H1 (cell line): ENCODE results near the gene BCAS3. TPM values are rescaled to one million over a fixed set of nuclear protein-coding genes. Genes with fewer than 3 reads are reported as not detected.

ENCODE experiments used
- CTCF ChIA-PET: fragments of 300-600 bp; sonication (Branson Sonifier 250); formaldehyde crosslinking; loops from one replicate; lab custom pipeline; 2021; ENCODE audit not compliant: partially characterized antibody; lab: Charles Lee
- POLR2A ChIA-PET: fragments of 300-600 bp; sonication (Branson Sonifier 250); formaldehyde crosslinking; loops from one replicate; lab custom pipeline; 2021; ENCODE audit warnings: inconsistent platforms; ENCODE audit not compliant: partially characterized antibody; lab: Charles Lee
- DNase-seq, 2 experiments: peaks; one replicate each; pipeline versions ENCODE4 v3.0.0 to v3.0.0-alpha.2; 2010 to 2022; ENCODE audit warnings: low spot score in 2 of 2, low read depth in 1 of 2, mixed read lengths in 1 of 2
- FAIRE-seq: peaks from 2 replicates; lab custom pipeline; 2011; peaks lifted over from hg19 to GRCh38; lab: Jason Lieb, UNC
- H2AFZ ChIP-seq: 2 replicates; pipeline ENCODE4 v1.8.1; 2012; ENCODE audit warnings: low read length, inconsistent platforms
- H2AK5ac ChIP-seq: 2 replicates; pipeline ENCODE4 v1.6.1; 2013; ENCODE audit warnings: low read depth, low read length
- H2BK120ac ChIP-seq: replicated peaks from 2 replicates; pipeline ENCODE3; 2013; ENCODE audit warnings: low read depth, low read length, inconsistent platforms
- H2BK12ac ChIP-seq: 2 replicates; pipeline ENCODE4 v1.6.1; 2013; ENCODE audit warnings: low read depth, low read length
- H2BK15ac ChIP-seq: 2 replicates; pipeline ENCODE4 v1.6.1; 2013; ENCODE audit warnings: low read length
- H2BK20ac ChIP-seq: 2 replicates; pipeline ENCODE4 v1.6.1; 2013; ENCODE audit warnings: low read length
- H2BK5ac ChIP-seq: 2 replicates; pipeline ENCODE4 v1.6.1; 2013; ENCODE audit warnings: low read depth, low read length
- H3K14ac ChIP-seq: 2 replicates; pipeline ENCODE4 v1.6.1; 2013; ENCODE audit warnings: inconsistent platforms; ENCODE audit not compliant: insufficient read length
- H3K18ac ChIP-seq: 2 replicates; pipeline ENCODE4 v1.6.1; 2013; ENCODE audit warnings: low read length; ENCODE audit errors: extremely low read depth
- H3K23ac ChIP-seq: 2 replicates; pipeline ENCODE4 v1.6.1; 2013; ENCODE audit warnings: inconsistent platforms; ENCODE audit not compliant: insufficient read length
- H3K23me2 ChIP-seq: 2 replicates; pipeline ENCODE4 v1.6.1; 2013; ENCODE audit warnings: low read depth, low read length
- H3K27ac ChIP-seq: 2 replicates; pipeline ENCODE4 v1.6.1; 2011; ENCODE audit warnings: low read depth, low read length, inconsistent platforms
- H3K27me3 ChIP-seq, 4 experiments: replicated peaks in 1 of 4; 1 replicate in 1 of 4; 2 replicates in 3 of 4; pipeline versions ENCODE4 v1.6.1 to v1.8.1; 2011 to 2013; ENCODE audit warnings: low read length in 3 of 4, mild to moderate bottlenecking in 3 of 4, inconsistent platforms in 2 of 4, mixed read lengths in 2 of 4, moderate library complexity in 1 of 4; ENCODE audit not compliant: control insufficient read depth in 3 of 4, insufficient read depth in 3 of 4; ENCODE audit errors: extremely low read depth in 1 of 4
- H3K36me3 ChIP-seq, 4 experiments: 2 replicates each; pipeline versions ENCODE4 v1.6.1 to v1.8.1; 2011 to 2013; ENCODE audit warnings: mild to moderate bottlenecking in 4 of 4, low read length in 3 of 4, moderate library complexity in 2 of 4, control low read depth in 1 of 4, inconsistent platforms in 1 of 4; ENCODE audit not compliant: insufficient read depth in 4 of 4, control insufficient read depth in 2 of 4
- H3K4ac ChIP-seq: replicated peaks from 2 replicates; pipeline ENCODE3; 2013; ENCODE audit warnings: low read length, low read depth, mixed read lengths, inconsistent platforms; ENCODE audit not compliant: insufficient read length
- H3K4me1 ChIP-seq, 4 experiments: replicated peaks in 1 of 4; 1 replicate in 1 of 4; 2 replicates in 3 of 4; pipeline versions ENCODE4 v1.6.1 to v1.8.1; 2011 to 2013; ENCODE audit warnings: low read length in 3 of 4, inconsistent platforms in 2 of 4, mixed read lengths in 1 of 4; ENCODE audit not compliant: insufficient read depth in 4 of 4, control insufficient read depth in 3 of 4
- H3K4me2 ChIP-seq, 2 experiments: 2 replicates each; pipeline versions ENCODE4 v1.6.1 to v1.8.1; 2011 to 2013; ENCODE audit warnings: low read depth in 2 of 2, low read length in 2 of 2, control low read depth in 1 of 2, inconsistent platforms in 1 of 2, mild to moderate bottlenecking in 1 of 2; ENCODE audit not compliant: insufficient read depth in 1 of 2
- H3K4me3 ChIP-seq, 4 experiments: fragments of 200-600, 300-600 bp in 1 of 4; sonication (generic), shearing (Covaris generic), sonication (Bioruptor Twin) in 1 of 4; 2 replicates each; pipeline versions ENCODE4 v1.5.1 to v1.8.1; 2011 to 2016; ENCODE audit warnings: low read length in 4 of 4, low read depth in 3 of 4, control low read depth in 2 of 4, inconsistent platforms in 2 of 4, mild to moderate bottlenecking in 2 of 4, mixed read lengths in 1 of 4, moderate library complexity in 1 of 4; ENCODE audit not compliant: insufficient read depth in 2 of 4; ENCODE audit errors: extremely low read depth in 1 of 4
- H3K56ac ChIP-seq: replicated peaks from 2 replicates; pipeline ENCODE3; 2013; ENCODE audit warnings: low read depth, mild to moderate bottlenecking, mixed read lengths, low read length, inconsistent platforms; ENCODE audit not compliant: insufficient read length
- H3K79me1 ChIP-seq: 2 replicates; pipeline ENCODE4 v1.6.1; 2013; ENCODE audit warnings: low read depth, low read length, control low read depth
- H3K79me2 ChIP-seq, 2 experiments: 2 replicates each; pipeline versions ENCODE4 v1.6.1 to v1.8.1; 2012 to 2013; ENCODE audit warnings: low read length in 2 of 2, mild to moderate bottlenecking in 2 of 2, inconsistent platforms in 1 of 2; ENCODE audit not compliant: insufficient read depth in 2 of 2, control insufficient read depth in 1 of 2
- H3K9ac ChIP-seq, 4 experiments: replicated peaks in 1 of 4; 1 replicate in 1 of 4; 2 replicates in 3 of 4; pipeline versions ENCODE4 v1.6.1 to v1.8.1; 2011 to 2013; ENCODE audit warnings: low read depth in 3 of 4, low read length in 3 of 4, control low read depth in 2 of 4, mild to moderate bottlenecking in 2 of 4, moderate library complexity in 2 of 4, inconsistent platforms in 1 of 4; ENCODE audit errors: extremely low read depth in 1 of 4
- H3K9me3 ChIP-seq, 2 experiments: 2 replicates each; pipeline versions ENCODE4 v1.6.1 to v1.8.1; 2012 to 2013; ENCODE audit warnings: mild to moderate bottlenecking in 2 of 2, moderate library complexity in 2 of 2, control low read depth in 1 of 2, inconsistent platforms in 1 of 2, low read depth in 1 of 2, low read length in 1 of 2, mixed read lengths in 1 of 2; ENCODE audit not compliant: insufficient read depth in 2 of 2
- H4K20me1 ChIP-seq, 2 experiments: replicated peaks in 1 of 2; 2 replicates each; pipeline versions ENCODE3 to v1.8.1; 2011 to 2013; ENCODE audit warnings: inconsistent platforms in 2 of 2, low read length in 2 of 2, mild to moderate bottlenecking in 1 of 2; ENCODE audit not compliant: insufficient read depth in 2 of 2, control insufficient read depth in 1 of 2
- H4K5ac ChIP-seq: 2 replicates; pipeline ENCODE4 v1.6.1; 2013; ENCODE audit warnings: low read length, low read depth, mixed read lengths, inconsistent platforms; ENCODE audit not compliant: insufficient read length
- H4K8ac ChIP-seq: 2 replicates; pipeline ENCODE4 v1.8.0; 2013; ENCODE audit warnings: mild to moderate bottlenecking, moderate library complexity, low read length, inconsistent platforms; ENCODE audit not compliant: insufficient read depth; ENCODE audit errors: extremely low read depth
- H4K91ac ChIP-seq: replicated peaks from 2 replicates; pipeline ENCODE3; 2013; ENCODE audit warnings: low read length, mixed read lengths, inconsistent platforms; ENCODE audit not compliant: insufficient read length
- CBX8 ChIP-seq: fragments of 300-800, 300-1000 bp; sonication (generic); IDR thresholded peaks from 2 replicates; pipeline ENCODE4 v1.7.1; 2016; ENCODE audit warnings: low read depth, low read length, borderline replicate concordance
- JUN ChIP-seq: IDR thresholded peaks from 2 replicates; pipeline ENCODE4 v1.6.1; 2011; ENCODE audit warnings: low read depth, mild to moderate bottlenecking, improper control_type of control experiment, low read length
- MAFK ChIP-seq: IDR thresholded peaks from 2 replicates; pipeline ENCODE4 v1.6.1; 2012; ENCODE audit warnings: low read depth, mild to moderate bottlenecking, improper control_type of control experiment, low read length
- USF2 ChIP-seq: IDR thresholded peaks from 2 replicates; pipeline ENCODE4 v1.6.1; 2011; ENCODE audit warnings: low read length, improper control_type of control experiment
- WGBS, 2 experiments: shearing (Covaris generic) in 1 of 2; methylation state at CpG; one replicate each; pipeline versions ENCODE4 v1.1.6 to v1.1.7; 2013 to 2015; ENCODE audit warnings: low lambda C conversion rate in 2 of 2, mixed read lengths in 2 of 2, inconsistent platforms in 1 of 2, low coverage in 1 of 2, missing lambda C conversion rate in 1 of 2; ENCODE audit not compliant: insufficient replicate concordance in 2 of 2, insufficient coverage in 1 of 2, insufficient read length in 1 of 2; ENCODE audit errors: extremely low coverage in 1 of 2, missing lambda C conversion rate in 1 of 2; 5-methylcytosine and 5-hydroxymethylcytosine counted together
- polyA plus RNA-seq, 7 experiments: library from polyadenylated mRNA; depleted of rRNA in 3 of 7; stranded (reverse) in 5 of 7; unstranded in 2 of 7; fragments of >200 nt in 5 of 7; fragments of 200-250 nt in 2 of 7; gene quantifications; 1 replicate in 5 of 7; 2 replicates in 1 of 7; 4 replicates in 1 of 7; pipeline versions ENCODE4 v1.2.1 to v1.2.3, GENCODE V29; 2011 to 2013; ENCODE audit warnings: missing spikeins in 2 of 7, mixed read lengths in 2 of 7
- total RNA-seq: library from RNA; stranded (reverse); fragmentation: NEBNext Ultra II Directional; extraction: Animal tissue kit (Norgen Biotek cat#: 25700); gene quantifications from 2 replicates; pipeline ENCODE4 v1.2.1, GENCODE V29; 2021
- TF ChIP-seq, protein P1 (sequence below): IDR thresholded peaks from 2 replicates; pipeline ENCODE4 v1.6.1; 2012; ENCODE audit warnings: low read length, inconsistent platforms

The BCAS3 gene
- total and polyA plus RNA-seq, 2 of the 8 experiments (the other 6 are each of a cell fraction or from before 2014, with no cell fraction given): 9.9 to 13.3 TPM

DNA sequence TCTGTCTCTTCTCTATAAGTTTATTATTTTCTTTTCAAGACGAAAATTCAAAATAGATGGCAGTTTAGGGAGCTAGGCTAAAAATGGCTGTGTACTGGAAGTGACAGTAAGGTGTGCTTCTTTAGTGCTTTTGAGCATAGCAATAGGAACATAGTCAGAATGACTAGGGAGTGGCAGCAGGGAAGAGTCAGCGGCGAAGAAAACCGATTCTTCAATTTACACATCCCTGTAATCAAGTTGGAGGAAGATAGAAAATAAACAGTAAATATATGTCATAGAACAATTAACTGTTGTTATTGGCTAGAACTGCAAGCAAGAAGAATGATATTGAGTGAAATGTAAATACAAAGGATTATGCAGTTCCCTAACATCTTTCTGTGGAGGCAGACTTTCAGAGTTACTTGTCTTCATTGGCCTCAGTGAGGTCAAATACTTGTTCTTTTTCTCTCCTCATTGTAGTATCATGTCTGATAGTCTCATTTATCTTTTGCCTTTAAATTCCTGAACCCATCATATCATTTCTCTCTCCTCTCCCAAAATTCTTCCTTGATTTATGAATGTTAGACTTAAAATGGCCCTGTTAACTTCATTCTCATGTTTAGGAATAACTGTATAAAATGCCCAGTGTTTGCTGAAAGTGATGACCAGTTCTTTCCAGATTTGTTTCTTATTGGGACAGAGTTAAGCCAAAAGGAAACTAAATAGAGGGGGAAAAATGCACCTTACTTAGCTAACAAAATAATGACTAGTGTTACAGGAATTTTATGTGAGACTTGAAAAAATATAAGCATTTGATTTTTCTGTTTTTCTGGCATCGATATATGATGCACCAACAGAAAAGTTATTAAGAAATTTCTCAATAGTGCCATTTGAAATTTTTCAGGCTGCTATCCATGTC is 211.4 kb downstream of the BCAS3 start:
- no peak overlapping the region for H2AK5ac ChIP-seq
- H2AFZ ChIP-seq: no peak overlapping the region
- no peak overlapping the region for H3K23ac ChIP-seq
- H3K23me2 ChIP-seq: no peaks in the 10 kb centered on the region
- no peak overlapping the region for H3K9ac ChIP-seq
- peaks cover 0 to 5% (median 0%) of the 10 kb centered on the region in 4 experiments; a peak in 2 of 7 replicates for H3K4me1 ChIP-seq
- no peak overlapping the region for H4K5ac ChIP-seq
- FAIRE-seq (no peak), DNase-seq (no peak)
- no peak overlapping the region for H3K4ac ChIP-seq
- WGBS, 2 experiments: 83% methylated on average over 5 of the region's 5 CpGs; no CpG with 5 or more reads in 1 of the 2 experiments
- no peaks in the 10 kb centered on the region for H4K20me1 ChIP-seq
- no peaks in the 10 kb centered on the region for H3K9me3 ChIP-seq
- no peaks in the 10 kb centered on the region for H3K79me2 ChIP-seq
- H3K4me2 ChIP-seq: no peak overlapping the region
- H3K79me1 ChIP-seq: no peaks in the 10 kb centered on the region
- H2BK20ac ChIP-seq: no peak overlapping the region
- H3K18ac ChIP-seq: no peak overlapping the region
- H3K56ac ChIP-seq: no peak overlapping the region
- CTCF ChIA-PET: no interaction called here
- no peak overlapping the region for H3K27ac ChIP-seq
- H4K8ac ChIP-seq: no peak overlapping the region
- no peak overlapping the region for H3K4me3 ChIP-seq
- H2BK15ac ChIP-seq: no peak overlapping the region
- peaks cover 0 to 4% (median 0%) of the 10 kb centered on the region in 4 experiments; a peak in 1 of 8 replicates for H3K36me3 ChIP-seq
- no peak overlapping the region for H3K14ac ChIP-seq
- H2BK12ac ChIP-seq: no peak overlapping the region
- H3K27me3 ChIP-seq: no peaks in the 10 kb centered on the region
- H2BK5ac ChIP-seq: no peak overlapping the region
- POLR2A ChIA-PET: interaction anchor here (0.7 to 1.1 kb wide), 3 partner anchors 17 to 363 kb away, joined by 3 to 5 read pairs (median 3); partner anchors contain the start of gene APPBP2
- H2BK120ac ChIP-seq: no peak overlapping the region
- H4K91ac ChIP-seq: no peak overlapping the region
- no peak for TF ChIP-seq CBX8
- no peak for TF ChIP-seq USF2
- TF ChIP-seq, protein P1, sequence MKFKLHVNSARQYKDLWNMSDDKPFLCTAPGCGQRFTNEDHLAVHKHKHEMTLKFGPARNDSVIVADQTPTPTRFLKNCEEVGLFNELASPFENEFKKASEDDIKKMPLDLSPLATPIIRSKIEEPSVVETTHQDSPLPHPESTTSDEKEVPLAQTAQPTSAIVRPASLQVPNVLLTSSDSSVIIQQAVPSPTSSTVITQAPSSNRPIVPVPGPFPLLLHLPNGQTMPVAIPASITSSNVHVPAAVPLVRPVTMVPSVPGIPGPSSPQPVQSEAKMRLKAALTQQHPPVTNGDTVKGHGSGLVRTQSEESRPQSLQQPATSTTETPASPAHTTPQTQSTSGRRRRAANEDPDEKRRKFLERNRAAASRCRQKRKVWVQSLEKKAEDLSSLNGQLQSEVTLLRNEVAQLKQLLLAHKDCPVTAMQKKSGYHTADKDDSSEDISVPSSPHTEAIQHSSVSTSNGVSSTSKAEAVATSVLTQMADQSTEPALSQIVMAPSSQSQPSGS: no peak
- TF ChIP-seq JUN: no peak
- TF ChIP-seq MAFK: no peak
